Measurements from ENCODE around the gene CCNB1IP1.
"Not testable (repeated sequence)": the region's sequence is repeated elsewhere in the genome, so short reads cannot be mapped to it uniquely, and the experiment has no call there.

The CCNB1IP1 gene, protein sequence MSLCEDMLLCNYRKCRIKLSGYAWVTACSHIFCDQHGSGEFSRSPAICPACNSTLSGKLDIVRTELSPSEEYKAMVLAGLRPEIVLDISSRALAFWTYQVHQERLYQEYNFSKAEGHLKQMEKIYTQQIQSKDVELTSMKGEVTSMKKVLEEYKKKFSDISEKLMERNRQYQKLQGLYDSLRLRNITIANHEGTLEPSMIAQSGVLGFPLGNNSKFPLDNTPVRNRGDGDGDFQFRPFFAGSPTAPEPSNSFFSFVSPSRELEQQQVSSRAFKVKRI

DNA sequence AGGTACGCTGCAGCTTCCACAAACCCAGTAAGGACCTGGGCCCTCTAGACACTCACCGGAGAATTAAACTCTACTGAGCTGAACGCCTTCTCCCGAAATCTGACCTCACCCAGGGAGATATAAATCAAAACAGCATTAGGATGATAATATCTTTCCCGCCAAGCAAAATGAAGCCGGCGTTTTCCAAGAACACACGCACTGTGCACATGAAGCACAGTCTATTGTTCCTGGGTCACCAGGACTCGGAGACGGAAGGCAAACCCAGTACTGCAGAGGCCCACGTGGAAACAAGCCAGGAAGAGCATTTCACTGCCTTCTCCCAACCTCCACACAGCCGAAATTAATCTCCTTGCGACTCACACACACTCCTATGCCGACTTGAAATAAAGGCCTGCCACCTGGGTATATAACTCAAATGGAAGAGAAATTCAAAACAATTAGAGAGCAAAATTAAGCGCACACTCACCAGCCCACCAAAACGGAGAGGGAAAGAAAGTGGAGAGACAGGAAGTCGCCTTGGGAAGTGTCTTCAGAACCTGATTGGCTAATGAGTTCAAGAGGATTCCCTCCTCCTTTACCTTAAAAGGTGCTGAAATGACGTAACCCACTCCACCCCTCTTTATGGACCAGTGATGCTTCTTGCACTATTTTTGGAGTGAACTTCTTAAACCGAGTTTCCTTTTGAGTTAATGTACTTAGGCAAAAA, at the start of gene CCNB1IP1:
Gene CCNB1IP1, minus strand, starts transcription at position 492 of the 706 bp plus-strand sequence. CDS start 16,756 bp downstream, outside the sequence.
- peak in 1 of 2 donors; percentile 73 for DNase-seq

GRCh38 chr14:20382526-20382925, 49.4 kb upstream of the CCNB1IP1 start:
- DNase-seq = no peak

GRCh38 chr14:20381341-20381740, 48.3 kb upstream of the CCNB1IP1 start:
- DNase-seq = no peak

GRCh38 chr14:20380681-20381080, 47.6 kb upstream of the CCNB1IP1 start:
- DNase-seq = no peak

DNA sequence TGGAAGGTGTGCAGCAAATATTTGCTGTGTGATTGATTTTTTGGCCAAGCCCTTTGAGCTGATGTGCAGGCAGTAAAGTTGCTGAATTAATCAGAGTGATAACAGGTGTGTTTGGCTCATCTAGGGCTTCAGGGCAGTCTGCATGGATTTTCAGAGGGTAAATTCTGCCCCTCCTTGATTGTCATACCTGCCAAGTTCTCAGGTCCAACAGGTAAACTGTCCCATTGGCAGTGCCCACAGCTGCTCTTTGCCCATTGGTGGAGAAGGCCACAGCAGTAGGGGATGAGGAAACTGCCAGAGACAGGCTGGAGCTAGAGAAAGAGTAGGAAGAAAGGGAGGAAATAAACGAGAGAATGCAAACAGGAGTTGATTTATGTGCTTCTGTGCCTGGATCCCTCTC, 46.7 kb upstream of the CCNB1IP1 start:
- DNase-seq = no peak

DNA sequence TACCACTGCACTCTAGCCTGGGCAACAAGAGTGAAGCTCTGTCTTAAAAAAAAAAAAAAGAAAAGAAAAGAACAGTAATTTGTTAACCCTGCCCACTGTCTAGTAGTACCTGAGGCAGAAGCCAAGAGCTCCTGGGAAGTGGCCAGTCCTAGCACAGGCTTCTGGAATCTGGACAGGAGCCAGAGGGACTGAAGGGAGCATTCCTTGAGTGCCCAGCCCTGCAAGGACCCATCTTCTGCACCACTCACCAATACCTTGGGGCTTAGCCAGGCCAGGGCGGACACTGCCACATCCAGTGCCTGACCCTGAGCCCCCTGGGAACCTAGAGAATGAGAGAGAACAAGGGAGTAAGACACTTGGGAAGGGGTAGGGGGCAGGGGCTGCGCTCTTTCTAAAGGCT, 44.1 kb upstream of the CCNB1IP1 start:
- DNase-seq = no peak

DNA sequence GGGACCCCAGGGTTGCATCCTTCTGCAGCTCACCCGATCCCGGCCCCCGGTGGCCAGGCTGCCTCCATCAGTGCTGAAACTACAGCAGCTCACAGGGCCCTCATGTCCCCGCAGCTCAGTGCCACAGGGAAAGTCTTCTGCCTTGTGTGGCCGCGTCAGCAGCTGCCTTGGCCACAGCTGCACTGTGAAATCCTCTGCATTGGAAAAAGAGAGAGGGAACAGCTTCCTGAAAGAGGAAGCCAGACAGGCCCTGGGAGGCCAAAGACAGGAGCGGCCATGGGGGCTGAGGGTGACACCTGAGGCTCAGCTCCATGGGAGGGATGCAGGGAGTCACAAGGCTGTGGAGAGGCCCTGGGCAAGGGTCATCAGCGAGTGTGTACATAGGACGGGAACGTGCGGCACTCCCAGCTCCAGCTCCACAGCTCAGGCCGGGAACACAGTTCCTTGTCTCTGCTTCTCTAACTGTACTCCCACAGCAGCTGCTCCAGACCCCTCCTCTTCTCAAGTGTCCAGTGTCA, 43.1 kb upstream of the CCNB1IP1 start:
- no peak for DNase-seq

- no peak for DNase-seq
Measured at GRCh38 chr14:20375471-20375870, 42.4 kb upstream of the CCNB1IP1 start.

- no peak for DNase-seq
Measured at GRCh38 chr14:20372796-20373195, 39.7 kb upstream of the CCNB1IP1 start.

DNA sequence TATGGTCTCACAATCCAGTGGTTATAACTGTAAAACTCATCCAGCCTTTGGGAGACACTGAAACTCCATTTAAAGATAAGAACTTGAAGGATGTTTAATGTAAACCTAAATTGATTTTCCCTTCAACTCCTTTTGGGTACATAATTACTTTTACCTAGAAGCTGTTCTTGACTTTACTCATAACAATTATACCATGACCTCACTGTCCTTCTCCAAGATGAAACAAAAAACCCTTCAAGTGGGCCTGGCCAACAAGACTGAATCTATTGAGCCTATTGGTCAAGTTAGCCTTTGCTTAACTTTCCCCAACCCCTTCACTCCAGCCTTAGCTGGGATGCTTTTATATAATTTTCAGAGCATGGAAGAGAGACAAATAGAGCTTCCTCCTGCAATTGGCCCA, 32.8 kb upstream of the CCNB1IP1 start:
- DNase-seq = no peak

DNA sequence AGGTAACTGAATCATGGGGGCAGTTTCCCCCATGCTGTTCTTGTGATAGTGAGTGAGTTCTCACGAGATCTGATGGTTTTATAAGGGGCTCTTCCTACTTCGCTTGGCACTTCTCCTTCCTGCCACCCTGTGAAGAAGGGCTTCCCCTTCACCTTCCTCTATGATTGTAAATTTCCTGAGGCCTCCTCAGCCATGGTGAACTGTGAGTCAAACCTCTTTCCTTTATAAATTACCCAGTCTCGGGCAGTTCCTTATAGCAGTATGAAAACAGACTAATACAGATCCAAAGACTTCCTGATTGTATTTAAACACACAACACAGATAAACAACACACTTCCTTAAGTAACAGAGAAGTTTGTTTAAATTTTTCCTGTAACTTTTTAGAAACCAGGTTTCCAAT, 25.4 kb upstream of the CCNB1IP1 start:
- peak in 1 of 2 donors; percentile 61 for DNase-seq

- no peak for DNase-seq
Measured at GRCh38 chr14:20356422-20356821, 23.3 kb upstream of the CCNB1IP1 start.

- DNase-seq = no peak
Measured at GRCh38 chr14:20350860-20351259, 17.8 kb upstream of the CCNB1IP1 start.

DNA sequence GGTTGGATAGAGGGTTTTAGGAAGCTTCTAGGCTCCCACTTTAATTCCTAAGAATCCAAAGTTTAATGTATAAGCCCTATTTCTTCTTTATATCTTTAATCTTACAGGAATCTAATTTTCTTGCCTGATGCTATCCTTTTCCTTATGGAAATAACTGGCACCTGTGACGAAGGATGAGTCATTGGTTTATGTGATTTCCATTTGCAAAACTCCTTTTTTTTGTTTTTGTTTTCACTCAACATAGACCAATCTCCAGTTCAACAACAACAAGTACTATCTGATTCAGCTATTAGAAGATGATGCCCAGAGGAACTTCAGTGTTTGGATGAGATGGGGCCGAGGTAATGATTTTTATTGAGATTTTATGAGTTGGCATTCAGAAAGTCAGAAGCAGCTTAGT, 17.2 kb upstream of the CCNB1IP1 start:
- DNase-seq = no peak

DNA sequence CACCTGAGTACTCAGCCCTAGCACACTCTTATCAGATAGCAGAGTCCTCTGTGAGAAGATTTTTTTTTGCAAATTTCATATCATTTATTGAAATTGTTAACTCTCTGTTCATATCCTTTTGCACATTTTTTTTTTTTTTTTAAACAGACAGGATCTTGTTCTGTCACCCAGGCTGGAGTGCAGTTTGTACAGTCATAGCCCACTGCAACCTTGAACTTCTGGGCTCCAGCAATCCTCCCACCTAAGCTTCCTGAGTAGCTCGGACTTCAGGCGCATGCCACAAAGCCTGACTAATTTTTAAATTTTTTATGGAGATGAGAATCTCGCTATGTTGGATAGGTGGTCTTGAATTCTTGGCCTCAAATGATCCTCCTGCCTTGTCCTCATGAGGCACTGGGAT, 14.7 kb upstream of the CCNB1IP1 start:
- DNase-seq = no peak

DNA sequence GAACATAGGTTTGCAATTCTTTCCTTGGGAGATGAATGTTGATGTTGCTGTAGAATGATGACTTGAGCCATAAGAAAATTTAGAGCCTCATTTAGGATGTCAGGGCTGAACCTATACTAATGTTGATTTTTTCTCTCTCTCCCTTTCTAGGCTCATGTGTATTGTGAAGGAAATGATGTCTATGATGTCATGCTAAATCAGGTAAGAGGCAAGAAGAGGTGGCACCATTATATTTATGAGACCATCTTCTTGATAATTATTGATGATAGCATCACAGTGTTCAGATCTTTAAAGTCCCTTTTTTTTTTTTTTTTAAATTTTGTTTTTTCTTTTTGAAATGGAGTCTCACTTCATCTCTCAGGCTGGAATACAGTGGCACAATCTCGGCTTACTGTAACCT, 13.6 kb upstream of the CCNB1IP1 start:
- DNase-seq = no peak

- no peak for DNase-seq
Measured at GRCh38 chr14:20345366-20345765, 12.3 kb upstream of the CCNB1IP1 start.

DNA sequence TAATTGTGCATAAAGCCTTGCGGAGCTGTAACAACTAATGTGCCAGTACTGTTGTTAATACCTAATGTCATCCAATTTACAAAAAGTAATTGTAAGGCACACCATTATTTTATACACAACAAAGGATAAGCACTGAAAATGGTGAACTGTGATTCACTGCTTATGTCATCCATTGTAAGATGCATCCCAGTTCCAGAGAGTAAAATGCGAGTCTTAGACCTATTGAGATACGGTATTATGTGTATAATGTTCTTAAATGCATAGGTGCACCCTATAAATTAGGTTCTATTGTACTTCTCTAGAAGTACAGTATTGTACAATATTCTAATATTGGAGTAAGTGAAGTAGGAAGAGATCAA, 10.8 kb upstream of the CCNB1IP1 start:
- DNase-seq = no peak

DNA sequence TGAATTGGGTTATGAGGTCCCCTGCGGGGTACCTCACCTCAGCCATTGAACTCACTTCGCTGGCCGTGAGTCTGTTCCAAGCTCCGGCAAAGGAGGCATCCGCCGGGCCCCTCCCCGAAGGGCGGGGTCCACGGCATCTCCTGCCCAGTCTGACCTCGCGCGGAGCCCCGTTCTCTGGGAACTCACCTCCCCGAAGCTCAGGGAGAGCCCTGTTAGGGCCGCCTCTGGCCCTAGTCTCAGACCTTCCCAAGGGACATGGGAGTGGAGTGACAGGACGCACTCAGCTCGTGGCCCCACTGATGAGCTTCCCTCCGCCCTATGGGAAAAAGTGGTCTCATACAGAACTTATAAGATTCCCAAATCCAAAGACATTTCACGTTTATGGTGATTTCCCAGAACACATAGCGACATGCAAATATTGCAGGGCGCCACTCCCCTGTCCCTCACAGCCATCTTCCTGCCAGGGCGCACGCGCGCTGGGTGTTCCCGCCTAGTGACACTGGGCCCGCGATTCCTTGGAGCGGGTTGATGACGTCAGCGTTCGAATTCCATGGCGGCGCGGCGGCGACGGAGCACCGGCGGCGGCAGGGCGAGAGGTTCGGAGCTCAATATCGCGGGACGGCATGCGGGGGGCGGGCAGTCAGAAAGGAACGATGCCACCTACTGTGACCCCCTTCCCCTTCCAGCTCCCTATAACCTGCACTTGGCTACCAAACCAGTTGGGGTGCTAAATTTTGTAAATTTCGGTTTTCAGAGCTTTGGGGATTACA, 10.2 kb upstream of the CCNB1IP1 start, which contains the start of gene PARP2:
Gene PARP2, plus strand, starts transcription at position 544 of the 770 bp plus-strand sequence. Its CDS starts 7 bp downstream, at position 551.
- peak; percentile 95 to 96 for DNase-seq

- no peak for DNase-seq
Measured at GRCh38 chr14:20341646-20342045, 8.6 kb upstream of the CCNB1IP1 start.

GRCh38 chr14:20341032-20341431, 8.0 kb upstream of the CCNB1IP1 start:
- DNase-seq = not testable (repeated sequence)

GRCh38 chr14:20334017-20334416, 938 bp upstream of the CCNB1IP1 start:
- no peak for DNase-seq

DNA sequence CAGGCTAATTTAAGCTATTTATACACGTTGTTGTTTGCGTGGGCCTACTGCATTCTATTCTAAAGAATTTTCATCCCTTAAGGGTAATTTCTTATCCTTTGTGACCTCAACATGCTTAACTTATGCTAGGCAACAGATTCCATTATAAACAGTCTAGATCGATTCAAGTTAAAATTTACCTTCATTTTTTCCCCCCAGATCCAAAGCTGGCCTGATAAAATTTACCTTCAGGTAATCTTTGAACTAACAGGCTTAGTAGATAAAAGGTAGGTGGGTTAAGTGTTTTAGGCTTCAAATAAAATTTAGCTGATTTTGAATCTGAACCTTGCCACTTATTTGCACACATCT, 389 bp upstream of the CCNB1IP1 start:
- DNase-seq = no peak

- DNase-seq = no peak
Measured at GRCh38 chr14:20332431-20332787, 670 bp downstream of the CCNB1IP1 start.
